Astrocyte of the hippocampus (primary cell): Measurements from ENCODE around the gene ORC5.
"Not testable (repeated sequence)": the region's sequence is repeated elsewhere in the genome, so short reads cannot be mapped to it uniquely, and the experiment has no call there.

Experiments used
- DNase-seq: peaks from one replicate; pipeline ENCODE4 v3.0.0; 2011; ENCODE audit warnings: low read depth, low spot score

ORC5 gene

DNA sequence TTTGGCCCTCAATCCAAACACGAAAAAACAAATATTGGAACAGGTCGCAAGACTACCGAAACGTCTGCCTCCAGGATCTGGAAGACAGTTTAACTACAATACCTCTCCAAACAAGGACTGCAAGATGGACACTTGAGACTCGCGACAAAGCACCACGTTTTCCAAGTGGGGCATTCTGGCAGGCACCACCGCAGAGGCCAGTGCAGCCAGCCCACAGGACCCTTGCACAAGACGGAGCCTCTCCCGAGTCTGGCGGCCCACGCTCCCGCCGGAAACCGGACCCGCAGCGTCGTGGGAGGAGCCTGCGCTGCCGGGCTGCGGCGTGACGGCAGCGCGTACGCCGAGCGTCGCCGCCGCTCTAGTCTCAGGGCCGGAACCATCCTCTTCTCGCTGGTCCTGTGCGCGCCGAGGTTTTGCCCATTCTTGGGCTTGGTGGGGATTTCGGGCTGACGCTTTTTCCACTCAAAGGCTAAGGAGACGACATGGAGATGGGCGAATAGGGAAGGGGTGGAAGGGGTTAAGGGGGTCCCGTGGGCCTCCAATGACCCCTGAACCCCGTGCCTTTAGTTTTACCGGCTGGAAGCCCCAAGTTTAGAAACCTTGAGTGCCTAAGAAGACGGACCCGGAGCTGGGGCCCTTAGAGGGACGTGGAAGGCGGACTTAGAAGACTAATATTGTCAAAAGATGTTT lies at the start of gene ORC5:
Gene ORC5 (minus strand): TSS at position 283 of the 690 bp plus-strand sequence. CDS start 109 bp downstream, at position 174.
- DNase-seq, result peak; percentile 95

DNA sequence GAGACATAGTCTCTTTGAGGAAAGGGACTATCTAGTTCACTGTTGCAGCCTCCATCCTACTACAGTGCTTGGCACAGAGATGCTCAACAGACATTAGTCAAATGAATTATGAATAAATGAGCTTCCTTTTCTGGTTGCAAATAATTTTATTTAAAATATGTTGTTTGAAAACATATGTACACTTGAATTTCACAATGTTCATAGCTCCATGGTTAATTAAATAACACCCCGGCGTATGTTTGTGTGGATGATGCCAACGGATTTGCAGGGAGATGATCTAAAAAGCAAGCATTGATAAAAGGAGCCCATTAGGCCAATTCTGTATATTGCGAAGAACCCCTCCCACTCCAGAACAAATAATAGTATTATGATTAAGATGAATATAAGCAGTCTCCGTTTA lies 47.8 kb upstream of the ORC5 start:
- no peak for DNase-seq

GRCh38 chr7:104255194-104255593 lies 47.4 kb upstream of the ORC5 start:
- no peak for DNase-seq

- DNase-seq, result no peak
Measured at GRCh38 chr7:104254696-104255095, 46.9 kb upstream of the ORC5 start.

GRCh38 chr7:104252409-104253134 lies 44.8 kb upstream of the ORC5 start:
- DNase-seq, result no peak

- DNase-seq, result no peak
Measured at GRCh38 chr7:104242638-104243037, 34.8 kb upstream of the ORC5 start.

- no peak for DNase-seq
Measured at GRCh38 chr7:104241538-104242209, 33.9 kb upstream of the ORC5 start.

DNA sequence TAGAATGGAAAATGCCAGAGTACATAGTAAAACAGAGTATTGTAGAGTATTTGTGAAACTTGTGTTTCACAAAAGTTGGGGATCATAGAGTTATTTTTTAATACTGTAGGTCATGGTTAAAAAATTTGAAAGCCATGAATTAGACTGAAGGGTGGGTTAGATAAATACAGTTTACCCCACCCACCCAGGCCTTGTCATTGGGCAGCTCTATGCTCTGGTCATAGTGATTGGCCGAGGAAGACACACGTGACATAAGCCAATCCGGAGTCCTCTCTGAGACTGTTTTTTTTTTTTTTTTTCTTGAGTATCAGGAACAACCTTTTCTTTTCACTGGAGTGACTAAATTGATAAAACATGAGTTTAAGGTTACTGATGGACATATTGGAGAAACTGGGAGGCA lies 33.3 kb upstream of the ORC5 start:
- no peak for DNase-seq

GRCh38 chr7:104240401-104240800 lies 32.6 kb upstream of the ORC5 start:
- DNase-seq, result no peak

DNA sequence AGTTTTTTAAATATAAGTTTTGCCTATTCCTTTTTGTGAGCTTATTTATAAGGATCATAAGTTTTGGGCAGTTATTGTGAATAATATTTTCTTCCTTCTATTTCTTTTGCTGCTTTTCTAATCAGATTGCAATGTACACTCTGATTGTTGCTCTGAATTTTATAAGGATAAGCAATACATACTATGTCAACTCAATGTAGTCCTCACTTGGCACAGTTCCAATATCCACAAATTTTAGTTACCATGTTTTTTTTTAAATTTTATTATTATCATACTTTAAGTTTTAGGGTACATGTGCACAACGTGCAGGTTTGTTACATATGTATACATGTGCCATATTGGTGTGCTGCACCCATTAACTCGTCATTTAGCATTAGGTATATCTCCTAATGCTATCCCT lies 27.2 kb upstream of the ORC5 start:
- DNase-seq, result not testable (repeated sequence)

DNA sequence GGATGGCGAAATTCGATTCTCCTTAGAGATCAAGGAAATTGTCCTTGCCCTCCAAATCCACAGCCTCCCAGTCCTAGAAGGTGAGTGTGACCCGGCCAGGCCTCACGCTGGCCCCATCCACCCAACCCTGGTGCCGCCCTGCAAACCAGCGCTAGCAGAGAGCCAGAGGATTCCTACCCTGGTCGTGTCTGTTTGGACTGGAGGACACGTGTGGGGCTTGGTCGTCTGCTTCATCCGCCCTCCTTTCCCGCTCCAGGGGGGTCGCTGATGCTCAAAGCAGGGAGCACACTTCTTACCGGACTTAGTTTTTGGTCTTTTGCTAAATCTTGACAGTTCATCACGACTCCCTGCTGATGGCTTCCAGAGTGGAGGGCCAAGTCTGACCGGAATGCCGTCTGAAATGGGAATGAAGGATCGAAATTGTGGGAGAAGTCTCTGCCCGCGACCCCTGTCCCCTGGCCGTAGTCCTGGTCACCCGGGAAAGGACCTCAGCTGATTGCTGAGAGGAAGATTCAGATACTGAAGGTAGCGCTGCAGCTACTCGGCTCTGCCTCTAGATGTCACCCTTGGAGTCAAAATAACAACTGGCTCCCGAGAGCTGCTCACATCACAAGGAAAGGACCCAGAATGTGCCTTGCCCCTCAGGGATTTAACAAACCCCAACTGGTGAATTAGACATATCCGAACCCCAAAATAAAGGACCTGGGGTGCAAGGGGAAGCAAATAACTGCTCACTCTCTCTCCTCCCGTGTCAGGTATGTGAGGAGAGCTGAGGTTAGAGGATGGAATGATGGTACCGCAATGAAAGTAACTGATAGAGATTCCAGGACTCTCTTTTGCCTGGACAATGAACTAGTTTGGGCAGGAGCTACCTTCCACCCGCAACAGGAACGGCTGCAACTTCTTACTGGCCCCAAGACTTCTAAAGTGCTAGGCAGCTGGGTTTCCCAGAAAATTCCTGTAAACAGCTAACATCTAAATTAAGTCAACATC lies 23.5 kb upstream of the ORC5 start:
- DNase-seq, result peak; percentile 74

DNA sequence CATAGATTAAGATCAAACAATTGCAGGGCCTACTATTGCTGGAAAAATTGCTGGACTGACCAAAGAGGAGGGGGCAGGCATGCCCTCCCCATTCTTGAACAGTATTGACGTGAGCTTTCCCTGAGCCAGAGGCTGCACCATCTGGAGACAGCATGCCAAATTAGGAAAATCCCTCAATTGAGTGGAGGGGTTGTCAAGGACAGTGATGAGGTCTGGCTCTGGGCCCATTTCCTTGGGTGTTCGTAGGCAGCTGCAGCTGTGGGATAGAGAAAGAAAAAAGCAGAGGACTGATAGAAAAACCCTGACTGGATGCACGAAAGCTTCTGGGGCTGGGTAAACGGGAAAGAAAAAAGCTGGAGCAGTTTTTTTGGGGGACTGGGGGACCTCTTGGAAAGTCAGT lies 22.8 kb upstream of the ORC5 start:
- DNase-seq, result peak; percentile 17

DNA sequence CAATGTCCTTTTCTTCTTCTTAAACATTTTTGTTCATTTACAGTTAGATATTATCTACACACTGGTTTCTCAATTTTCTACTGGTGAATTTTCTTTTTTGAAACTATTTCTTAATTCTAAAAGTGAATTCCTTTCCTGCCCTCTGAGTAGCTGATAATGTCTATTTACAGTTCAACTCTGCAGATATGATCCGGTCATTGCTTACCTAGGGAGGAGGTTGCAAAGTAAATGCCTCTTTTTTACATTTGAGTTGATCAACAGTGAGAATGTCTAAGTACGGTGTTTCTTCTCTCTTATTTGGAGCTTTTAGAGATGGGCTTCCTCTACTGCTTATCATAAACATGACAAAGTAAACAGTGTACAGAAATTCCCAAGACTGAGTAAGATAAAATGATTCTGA lies 20.6 kb upstream of the ORC5 start:
- DNase-seq, result no peak

GRCh38 chr7:104225451-104225850 lies 17.6 kb upstream of the ORC5 start:
- DNase-seq, result no peak

DNA sequence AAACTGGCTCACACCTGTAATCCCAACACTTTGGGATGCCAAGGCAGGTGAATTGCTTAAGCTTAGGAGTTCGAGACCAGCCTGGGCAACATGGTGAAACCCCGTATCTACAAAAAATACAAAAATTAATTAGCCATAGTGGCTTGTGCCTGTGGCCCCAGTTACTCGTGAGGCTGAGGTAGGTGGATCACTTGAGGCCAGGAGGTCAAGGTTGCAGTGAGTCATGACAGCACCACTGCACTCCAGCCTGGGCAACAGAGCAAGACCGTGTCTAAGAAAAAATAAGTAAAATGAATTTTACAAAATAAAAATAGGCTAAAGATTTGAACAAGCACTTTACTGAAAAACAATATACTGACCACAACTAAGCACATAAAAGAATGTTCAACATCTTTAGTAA lies 9.8 kb upstream of the ORC5 start:
- no peak for DNase-seq

GRCh38 chr7:104209063-104209462 lies 1.2 kb upstream of the ORC5 start:
- DNase-seq, result no peak

DNA sequence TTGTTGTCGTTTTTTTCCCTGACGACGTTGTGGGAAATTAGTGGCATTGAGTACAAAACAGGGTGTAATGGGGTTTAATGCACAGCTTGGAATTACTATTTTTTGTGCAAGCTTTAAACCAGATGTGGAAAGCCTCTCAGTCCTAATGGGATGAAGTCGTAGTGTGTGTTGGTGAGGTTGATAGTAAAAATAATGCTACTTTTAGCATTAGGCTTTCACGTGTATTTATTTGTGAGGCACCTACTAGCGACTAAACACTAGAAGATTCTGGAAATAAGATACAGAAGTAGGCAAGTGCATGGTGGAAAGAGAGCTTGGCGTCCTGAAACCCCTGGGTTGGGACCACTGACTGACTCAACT lies 588 bp upstream of the ORC5 start:
- no peak for DNase-seq

- no peak for DNase-seq
Measured at GRCh38 chr7:104207348-104207730, 474 bp downstream of the ORC5 start.

- no peak for DNase-seq
Measured at GRCh38 chr7:104206841-104207240, 972 bp downstream of the ORC5 start.

GRCh38 chr7:104198673-104199278 lies 9.0 kb downstream of the ORC5 start:
- no peak for DNase-seq

DNA sequence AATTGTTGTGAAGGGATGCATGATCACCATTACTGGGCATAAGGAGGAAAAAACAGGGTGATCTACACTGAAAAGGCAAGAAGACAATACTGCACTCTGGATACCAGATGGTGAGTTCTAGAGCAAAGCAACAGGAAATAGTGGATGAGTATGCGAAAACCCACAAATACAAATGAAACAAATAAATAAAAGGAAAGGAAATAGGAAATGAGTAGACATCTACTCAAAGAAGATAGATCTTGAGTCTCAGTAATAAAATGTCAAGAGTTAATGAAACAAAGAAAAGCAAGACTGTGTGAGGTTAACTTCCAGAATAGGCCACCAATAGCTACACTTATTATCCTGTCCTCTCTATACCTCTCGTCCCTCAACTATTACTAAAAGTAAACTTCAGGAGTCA lies 11.7 kb downstream of the ORC5 start:
- no peak for DNase-seq
